IPS-20b (cell line): Measurements from ENCODE around the gene PLCG1.

Experiments used
- H3K27ac ChIP-seq: one replicate; pipeline ENCODE4 v1.5.1; 2013; ENCODE audit warnings: low read length
- H3K27me3 ChIP-seq: 2 replicates; pipeline ENCODE4 v1.6.1; 2013; ENCODE audit warnings: mild to moderate bottlenecking, low read length, inconsistent platforms; ENCODE audit not compliant: insufficient read depth
- H3K36me3 ChIP-seq: 2 replicates; pipeline ENCODE4 v1.6.1; 2013; ENCODE audit warnings: low read depth, mild to moderate bottlenecking, inconsistent platforms, low read length, moderate library complexity; ENCODE audit not compliant: insufficient read depth
- H3K4me1 ChIP-seq: 2 replicates; pipeline ENCODE4 v1.6.1; 2013; ENCODE audit warnings: mild to moderate bottlenecking, control low read depth, inconsistent platforms, low read length, moderate library complexity; ENCODE audit not compliant: insufficient read depth
- H3K4me3 ChIP-seq: 2 replicates; pipeline ENCODE4 v1.5.1; 2013; ENCODE audit warnings: mild to moderate bottlenecking, low read length, inconsistent platforms
- H3K9ac ChIP-seq: 2 replicates; pipeline ENCODE4 v1.6.1; 2013; ENCODE audit warnings: low read depth, mild to moderate bottlenecking, inconsistent platforms, low read length, moderate library complexity
- H3K9me3 ChIP-seq: 2 replicates; pipeline ENCODE4 v1.6.1; 2013; ENCODE audit warnings: mild to moderate bottlenecking, low read depth, low read length, inconsistent platforms; ENCODE audit not compliant: insufficient read depth

PLCG1 gene

GRCh38 chr20:41217422-41217821 lies 80.1 kb downstream of the PLCG1 start:
- Histone ChIP-seq H3K9ac (no peak overlapping the region), H3K4me3 (no peak overlapping the region), H3K27ac (no peak overlapping the region), H3K9me3 (no peaks in the 10 kb centered on the region), H3K27me3 (no peaks in the 10 kb centered on the region), H3K36me3 (no peaks in the 10 kb centered on the region), H3K4me1 (no peaks in the 10 kb centered on the region)

GRCh38 chr20:41218466-41218865 lies 81.1 kb downstream of the PLCG1 start:
- H3K36me3 ChIP-seq = no peaks in the 10 kb centered on the region
- H3K4me3 ChIP-seq = no peak overlapping the region
- H3K9me3 ChIP-seq = no peaks in the 10 kb centered on the region
- no peak overlapping the region for H3K9ac ChIP-seq
- no peaks in the 10 kb centered on the region for H3K27me3 ChIP-seq
- no peak overlapping the region for H3K27ac ChIP-seq
- H3K4me1 ChIP-seq = no peaks in the 10 kb centered on the region

- Histone ChIP-seq H3K36me3 (no peaks in the 10 kb centered on the region), H3K4me1 (no peaks in the 10 kb centered on the region), H3K9ac (no peak overlapping the region), H3K27ac (no peak overlapping the region), H3K4me3 (no peak overlapping the region), H3K9me3 (no peaks in the 10 kb centered on the region), H3K27me3 (no peaks in the 10 kb centered on the region)
Measured at GRCh38 chr20:41219824-41220223, 82.5 kb downstream of the PLCG1 start.

GRCh38 chr20:41221614-41222218 lies 84.4 kb downstream of the PLCG1 start:
- Histone ChIP-seq H3K4me1 (no peaks in the 10 kb centered on the region), H3K27ac (no peak overlapping the region), H3K9me3 (no peaks in the 10 kb centered on the region), H3K9ac (no peak overlapping the region), H3K36me3 (no peaks in the 10 kb centered on the region), H3K4me3 (no peak overlapping the region), H3K27me3 (no peaks in the 10 kb centered on the region)

DNA sequence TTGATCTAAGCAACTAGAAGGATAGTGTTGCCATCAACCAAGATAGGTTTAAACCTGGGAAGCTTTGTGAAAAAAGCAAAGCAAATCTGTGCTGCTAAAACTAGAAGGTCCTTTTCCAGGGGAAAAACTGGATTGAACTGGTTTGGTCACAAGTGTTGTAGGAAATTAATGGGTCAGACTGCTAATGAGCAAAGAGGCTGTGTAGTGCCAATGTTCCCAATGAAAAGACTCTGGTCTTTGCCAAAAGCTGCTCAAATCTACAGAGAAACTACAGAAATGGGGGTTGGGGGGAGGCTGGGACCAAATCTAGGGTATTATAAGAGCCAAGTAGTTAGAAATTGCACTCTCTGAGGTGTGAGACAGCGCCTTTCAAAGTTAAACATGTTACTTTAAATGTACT lies 85.0 kb downstream of the PLCG1 start:
- H3K9me3 ChIP-seq = no peaks in the 10 kb centered on the region
- H3K27me3 ChIP-seq = no peaks in the 10 kb centered on the region
- no peak overlapping the region for H3K4me3 ChIP-seq
- H3K4me1 ChIP-seq = no peaks in the 10 kb centered on the region
- H3K36me3 ChIP-seq = no peaks in the 10 kb centered on the region
- no peak overlapping the region for H3K9ac ChIP-seq
- no peak overlapping the region for H3K27ac ChIP-seq

DNA sequence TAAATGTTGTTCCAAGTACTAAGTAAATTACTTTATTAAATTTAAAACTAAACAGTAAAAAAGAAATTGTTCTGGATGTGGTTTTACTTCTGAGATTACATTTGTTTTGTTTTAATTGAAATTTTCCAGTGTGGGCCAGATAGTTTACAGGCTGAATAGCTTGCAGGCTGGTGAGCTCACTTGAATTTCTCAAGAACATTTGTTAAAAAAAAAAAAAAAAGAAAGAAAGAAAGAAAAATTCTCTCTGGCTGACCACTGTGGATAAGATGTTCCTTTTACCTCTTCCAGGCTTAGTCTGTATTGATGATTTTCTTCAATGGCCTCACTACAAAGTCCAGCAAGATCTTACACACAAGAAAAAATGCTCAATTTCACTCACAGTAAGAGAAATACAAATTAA lies 85.4 kb downstream of the PLCG1 start:
- Histone ChIP-seq H3K4me3 (no peak overlapping the region), H3K9me3 (no peaks in the 10 kb centered on the region), H3K27me3 (no peaks in the 10 kb centered on the region), H3K36me3 (no peaks in the 10 kb centered on the region), H3K4me1 (no peaks in the 10 kb centered on the region), H3K27ac (no peak overlapping the region), H3K9ac (no peak overlapping the region)

- H3K4me3 ChIP-seq = no peak overlapping the region
- H3K27me3 ChIP-seq = no peaks in the 10 kb centered on the region
- H3K9ac ChIP-seq = no peak overlapping the region
- no peak overlapping the region for H3K27ac ChIP-seq
- H3K36me3 ChIP-seq = no peaks in the 10 kb centered on the region
- no peaks in the 10 kb centered on the region for H3K4me1 ChIP-seq
- no peaks in the 10 kb centered on the region for H3K9me3 ChIP-seq
Measured at GRCh38 chr20:41223112-41223511, 85.8 kb downstream of the PLCG1 start.

- Histone ChIP-seq H3K4me1 (no peaks in the 10 kb centered on the region), H3K27ac (no peak overlapping the region), H3K9ac (no peak overlapping the region), H3K27me3 (no peaks in the 10 kb centered on the region), H3K4me3 (no peak overlapping the region), H3K36me3 (no peaks in the 10 kb centered on the region), H3K9me3 (no peaks in the 10 kb centered on the region)
Measured at GRCh38 chr20:41224281-41224680, 86.9 kb downstream of the PLCG1 start.

DNA sequence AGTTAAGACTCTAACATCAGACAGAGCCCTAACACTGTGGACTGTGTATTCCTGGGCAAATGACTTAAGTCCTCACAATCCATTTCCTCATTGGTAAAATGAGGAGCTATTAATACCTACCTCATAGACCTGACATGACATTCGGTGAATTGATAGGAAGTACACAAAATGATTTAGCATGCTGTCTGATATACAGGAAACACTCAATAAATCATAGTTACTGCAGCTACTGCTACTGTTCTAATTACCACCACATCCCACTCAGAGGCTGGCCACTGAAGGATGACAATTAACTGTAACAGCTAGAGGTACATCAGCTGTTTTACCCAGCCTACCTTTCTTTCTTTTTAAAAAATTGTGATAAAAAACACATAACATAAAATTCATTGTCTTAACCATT lies 87.7 kb downstream of the PLCG1 start:
- no peak overlapping the region for H3K27ac ChIP-seq
- H3K4me1 ChIP-seq = no peaks in the 10 kb centered on the region
- no peak overlapping the region for H3K4me3 ChIP-seq
- no peaks in the 10 kb centered on the region for H3K27me3 ChIP-seq
- H3K9ac ChIP-seq = no peak overlapping the region
- no peaks in the 10 kb centered on the region for H3K9me3 ChIP-seq
- H3K36me3 ChIP-seq = no peaks in the 10 kb centered on the region

GRCh38 chr20:41226426-41226825 lies 89.1 kb downstream of the PLCG1 start:
- no peak overlapping the region for H3K9ac ChIP-seq
- no peaks in the 10 kb centered on the region for H3K9me3 ChIP-seq
- H3K27me3 ChIP-seq = no peaks in the 10 kb centered on the region
- H3K4me3 ChIP-seq = no peak overlapping the region
- no peaks in the 10 kb centered on the region for H3K4me1 ChIP-seq
- H3K27ac ChIP-seq = no peak overlapping the region
- no peaks in the 10 kb centered on the region for H3K36me3 ChIP-seq
